ENCODE data around the gene RASGEF1B. TPM values are rescaled to one million over a fixed set of nuclear protein-coding genes. Genes with fewer than 3 reads are reported as not detected.

RASGEF1B gene
- total and polyA plus RNA-seq, 4 donors: 8.9 to 57.4 (median 32.1) TPM

- Histone ChIP-seq H3K4me1 (ENCODE audit: control insufficient read depth in 4 of 4, insufficient read depth in 4 of 4, low read length in 3 of 4) (no peaks in the 10 kb centered on the region), H3K9me3 (ENCODE audit: control insufficient read depth in 4 of 4, low read length in 3 of 4) (no peaks in the 10 kb centered on the region), H3K27ac (ENCODE audit: low read depth in 1 of 2, low read length in 2 of 2) (no peak overlapping the region), H3K27me3 (ENCODE audit: control insufficient read depth in 4 of 4, insufficient read depth in 4 of 4, low read length in 3 of 4) (no peaks in the 10 kb centered on the region), H3K36me3 (ENCODE audit: control insufficient read depth in 4 of 4, insufficient read depth in 3 of 4, low read depth in 1 of 4, low read length in 3 of 4) (no peaks in the 10 kb centered on the region), H3K4me3 (ENCODE audit: low read depth in 1 of 3, low read length in 3 of 3) (no peak overlapping the region), H3K9ac (ENCODE audit: low read depth in 1 of 2, low read length in 2 of 2) (no peak overlapping the region)
- TF ChIP-seq REST (IDR thresholded peaks at IDR 0.05): no peak
- TF ChIP-seq RAD21 (IDR thresholded peaks at IDR 0.05): no peak
- TF ChIP-seq ZBTB33 (IDR thresholded peaks at IDR 0.05): no peak
- no peak for TF ChIP-seq FOXA1 (IDR thresholded peaks at IDR 0.05)
- TF ChIP-seq HNF4A (conservative IDR thresholded peaks at IDR 0.05): no peak
- TF ChIP-seq ATF3 (IDR thresholded peaks at IDR 0.05): no peak
- TF ChIP-seq HNF4G (IDR thresholded peaks at IDR 0.05): no peak
- TF ChIP-seq RXRA (IDR thresholded peaks at IDR 0.05): no peak
- no peak for DNase-seq (ENCODE audit: low spot score)
- 95% methylated on average over 4 of the region's 4 CpGs for WGBS
These were observed 31.9 kb upstream of the RASGEF1B start for GRCh38 chr4:81503586-81503985.

- Histone ChIP-seq H3K9ac (ENCODE audit: low read depth in 1 of 2, low read length in 2 of 2) (no peak overlapping the region), H3K9me3 (ENCODE audit: control insufficient read depth in 4 of 4, low read length in 3 of 4) (no peaks in the 10 kb centered on the region), H3K27me3 (ENCODE audit: control insufficient read depth in 4 of 4, insufficient read depth in 4 of 4, low read length in 3 of 4) (no peaks in the 10 kb centered on the region), H3K36me3 (ENCODE audit: control insufficient read depth in 4 of 4, insufficient read depth in 3 of 4, low read depth in 1 of 4, low read length in 3 of 4) (no peaks in the 10 kb centered on the region), H3K27ac (ENCODE audit: low read depth in 1 of 2, low read length in 2 of 2) (no peak overlapping the region), H3K4me1 (ENCODE audit: control insufficient read depth in 4 of 4, insufficient read depth in 4 of 4, low read length in 3 of 4) (no peaks in the 10 kb centered on the region), H3K4me3 (ENCODE audit: low read depth in 1 of 3, low read length in 3 of 3) (no peak overlapping the region)
- no peak for TF ChIP-seq SP1 (IDR thresholded peaks at IDR 0.05)
- no peak for TF ChIP-seq FOXA2 (IDR thresholded peaks at IDR 0.05)
- TF ChIP-seq GABPA (IDR thresholded peaks at IDR 0.05 in 1 of 2, conservative IDR thresholded peaks at IDR 0.05 in 1 of 2): no peak
- DNase-seq (ENCODE audit: low spot score): no peak
- WGBS: 87% methylated on average over 4 of the region's 4 CpGs
These were observed 30.9 kb upstream of the RASGEF1B start for GRCh38 chr4:81502564-81502963.

DNA sequence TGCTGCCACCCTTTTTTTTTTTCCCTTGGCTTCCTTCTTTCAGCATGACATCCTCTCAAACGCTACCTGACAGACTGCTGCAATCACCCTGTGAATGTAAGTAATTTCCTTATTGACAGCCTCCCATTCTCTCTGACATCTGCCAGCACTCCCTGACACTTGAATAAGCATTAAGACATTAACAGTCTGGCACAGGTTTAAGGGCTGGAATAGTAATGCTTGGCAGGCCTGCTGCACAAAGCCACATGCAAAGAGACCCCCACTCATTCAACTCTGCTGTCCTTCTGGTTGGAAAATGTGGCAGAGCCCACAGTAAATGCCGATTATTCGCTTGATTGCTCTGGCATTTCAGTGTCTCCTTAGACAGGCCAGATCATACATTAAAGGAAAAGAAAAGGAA, 28.1 kb upstream of the RASGEF1B start:
- no peak overlapping the region for H3K9ac ChIP-seq (ENCODE audit: low read depth in 1 of 2, low read length in 2 of 2)
- no peak for DNase-seq (ENCODE audit: low spot score)
- TF ChIP-seq FOXA1 (IDR thresholded peaks at IDR 0.05) (no peak), YY1 (IDR thresholded peaks at IDR 0.05) (no peak), FOXA2 (IDR thresholded peaks at IDR 0.05) (no peak), RAD21 (IDR thresholded peaks at IDR 0.05) (no peak), ZBTB33 (IDR thresholded peaks at IDR 0.05) (no peak), EGR1 (IDR thresholded peaks at IDR 0.05; ENCODE audit: low read depth in 2 of 2) (no peak), NR2F2 (IDR thresholded peaks at IDR 0.05) (no peak), RXRA (IDR thresholded peaks at IDR 0.05) (no peak), CTCF (IDR thresholded peaks at IDR 0.05; ENCODE audit: low read depth, low read length, missing input control) (no peak), GABPA (IDR thresholded peaks at IDR 0.05 in 1 of 2, conservative IDR thresholded peaks at IDR 0.05 in 1 of 2) (no peak), TAF1 (conservative IDR thresholded peaks at IDR 0.05) (no peak), ATF3 (IDR thresholded peaks at IDR 0.05) (no peak), HNF4A (conservative IDR thresholded peaks at IDR 0.05) (no peak)
- no peaks in the 10 kb centered on the region for H3K9me3 ChIP-seq (ENCODE audit: control insufficient read depth in 4 of 4, low read length in 3 of 4)
- no peaks in the 10 kb centered on the region for H3K4me1 ChIP-seq (ENCODE audit: control insufficient read depth in 4 of 4, insufficient read depth in 4 of 4, low read length in 3 of 4)
- H3K27ac ChIP-seq (ENCODE audit: low read depth in 1 of 2, low read length in 2 of 2): no peak overlapping the region
- H3K4me3 ChIP-seq (ENCODE audit: low read depth in 1 of 3, low read length in 3 of 3): no peak overlapping the region
- WGBS: 80% methylated on average over 3 of the region's 3 CpGs
- H3K36me3 ChIP-seq (ENCODE audit: control insufficient read depth in 4 of 4, insufficient read depth in 3 of 4, low read depth in 1 of 4, low read length in 3 of 4): no peaks in the 10 kb centered on the region
- no peaks in the 10 kb centered on the region for H3K27me3 ChIP-seq (ENCODE audit: control insufficient read depth in 4 of 4, insufficient read depth in 4 of 4, low read length in 3 of 4)

Data from liver (tissue), 9 donors.